Kidney (tissue), 14 donors: Measurements from ENCODE around the gene CFAP92. TPM values are rescaled to one million over a fixed set of nuclear protein-coding genes. Genes with fewer than 3 reads are reported as not detected.

Experiments used
- DNase-seq, 5 donors: peaks; one replicate each; pipeline ENCODE4 v3.0.0-alpha.2; 2013 to 2020
- FAIRE-seq: peaks from 2 replicates; lab custom pipeline; 2012; peaks lifted over from hg19 to GRCh38; lab: Jason Lieb, UNC
- H3K27ac ChIP-seq, 2 donors: one replicate each; pipeline ENCODE4 v1.7.0; 2013; ENCODE audit warnings: low read depth in 2 of 2, low read length in 2 of 2, inconsistent platforms in 1 of 2
- H3K27me3 ChIP-seq: one replicate; pipeline ENCODE4 v1.7.1; 2013; ENCODE audit warnings: low read length, inconsistent platforms; ENCODE audit not compliant: control insufficient read depth, insufficient read depth
- H3K36me3 ChIP-seq, 3 donors: one replicate each; pipeline versions ENCODE4 v1.7.0 to v1.7.1; 2013; ENCODE audit warnings: low read length in 3 of 3, control low read depth in 1 of 3, inconsistent platforms in 1 of 3; ENCODE audit not compliant: insufficient read depth in 3 of 3, control insufficient read depth in 2 of 3
- H3K4me1 ChIP-seq, 3 donors: one replicate each; pipeline versions ENCODE4 v1.7.0 to v1.7.1; 2013; ENCODE audit warnings: low read length in 3 of 3, inconsistent platforms in 1 of 3, low read depth in 1 of 3; ENCODE audit not compliant: control insufficient read depth in 2 of 3, insufficient read depth in 2 of 3
- H3K4me3 ChIP-seq, 3 donors: one replicate each; pipeline versions ENCODE4 v1.7.0 to v1.8.1; 2013; ENCODE audit warnings: low read length in 3 of 3, control low read depth in 1 of 3, inconsistent platforms in 1 of 3
- H3K9ac ChIP-seq, 3 donors: one replicate each; pipeline versions ENCODE4 v1.7.0 to v1.7.1; 2013; ENCODE audit warnings: low read length in 3 of 3, control low read depth in 1 of 3, inconsistent platforms in 1 of 3
- H3K9me3 ChIP-seq, 3 donors: one replicate each; pipeline versions ENCODE4 v1.7.0 to v1.7.1; 2013; ENCODE audit warnings: low read length in 3 of 3, control low read depth in 1 of 3, inconsistent platforms in 1 of 3; ENCODE audit not compliant: control insufficient read depth in 2 of 3, insufficient read depth in 1 of 3
- CTCF ChIP-seq: IDR thresholded peaks from 3 replicates; pipeline ENCODE4 v1.5.1; 2012; ENCODE audit warnings: mild to moderate bottlenecking, moderate library complexity, borderline replicate concordance; ENCODE audit not compliant: insufficient read depth; ENCODE audit errors: extremely low read depth
- intact Hi-C: fragments of 100-400 bp; cut with DNase I; formaldehyde crosslinking; loops from one replicate; pipeline ENCODE4 v1.11.1; 2022
- polyA plus RNA-seq: library from polyadenylated mRNA; stranded (reverse); fragments of 350-450 nt; fragmentation: Illumina TruSeq; extraction: RNeasy Lipid Tissue Mini Kit (QIAGEN cat#74804); gene quantifications from one replicate; pipeline ENCODE4 v1.2.3, GENCODE V29; 2014; ENCODE audit warnings: low read depth, low replicate concordance; ENCODE audit not compliant: insufficient read depth
- total RNA-seq: library from RNA; stranded (reverse); fragmentation: NEBNext Ultra II Directional; extraction: Animal tissue kit (Norgen Biotek cat#: 25700); gene quantifications from one replicate; pipeline ENCODE4 v1.2.1, GENCODE V29; 2021
- donor health status: control.
- donor health status: control.
- donor health status: control.
- donor health status: control.
- donor health status: control.
- donor health status: DM: yes; HTN: yes; CAD: no.
- donor health status: Normal renal cell carcinoma (clear cell type).

Gene CFAP92
- total and polyA plus RNA-seq, 2 donors from 2014 or later: 0.56 to 0.60 TPM

DNA sequence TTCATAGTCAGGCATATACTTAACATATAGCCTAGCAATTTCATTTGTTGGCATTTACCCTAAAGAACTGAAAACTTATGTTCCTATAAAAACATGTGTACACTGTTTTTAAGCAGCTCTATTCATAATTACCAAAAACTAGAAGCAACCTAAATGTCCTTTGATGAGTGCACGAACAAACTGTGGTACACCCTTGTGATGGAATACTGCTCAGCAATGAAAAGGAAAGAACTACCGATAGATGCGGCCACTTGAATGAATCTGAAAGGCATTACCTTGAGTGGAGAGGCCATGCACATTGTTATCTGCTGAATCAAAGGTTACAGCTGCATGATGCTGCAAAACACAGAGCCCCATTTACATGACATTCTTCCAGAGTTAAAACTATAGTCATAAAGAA lies 44.7 kb downstream of the CFAP92 start:
- Histone ChIP-seq H3K4me1 (no peaks in the 10 kb centered on the region), H3K36me3 (no peaks in the 10 kb centered on the region), H3K9me3 (no peaks in the 10 kb centered on the region), H3K27ac (no peak overlapping the region), H3K27me3 (no peaks in the 10 kb centered on the region), H3K4me3 (no peak overlapping the region), H3K9ac (no peak overlapping the region)
- FAIRE-seq (no peak), DNase-seq (no peak)
- TF ChIP-seq CTCF: no peak
- intact Hi-C loops: no loop called here

- H3K27me3 ChIP-seq: no peaks in the 10 kb centered on the region
- FAIRE-seq: no peak
- no peaks in the 10 kb centered on the region for H3K36me3 ChIP-seq
- no peak overlapping the region for H3K27ac ChIP-seq
- no peaks in the 10 kb centered on the region for H3K9me3 ChIP-seq
- no peak overlapping the region for H3K4me3 ChIP-seq
- H3K4me1 ChIP-seq: no peaks in the 10 kb centered on the region
- intact Hi-C loops: no loop called here
- no peak overlapping the region for H3K9ac ChIP-seq
- TF ChIP-seq CTCF: no peak
- DNase-seq: no peak
Measured at GRCh38 chr3:128946411-128946810, 47.5 kb downstream of the CFAP92 start.

GRCh38 chr3:128945878-128946175 lies 48.0 kb downstream of the CFAP92 start:
- Histone ChIP-seq H3K4me1 (no peaks in the 10 kb centered on the region), H3K27ac (no peak overlapping the region), H3K9ac (no peak overlapping the region), H3K36me3 (no peaks in the 10 kb centered on the region), H3K4me3 (no peak overlapping the region), H3K27me3 (no peaks in the 10 kb centered on the region), H3K9me3 (no peaks in the 10 kb centered on the region)
- DNase-seq: no peak
- FAIRE-seq: no peak
- intact Hi-C loops: no loop called here
- no peak for TF ChIP-seq CTCF
